ENCODE measurements around the gene SZT2. TPM values are rescaled to one million over a fixed set of nuclear protein-coding genes. Genes with fewer than 3 reads are reported as not detected.

Gene SZT2
- total RNA-seq, result 47.8 TPM

DNA sequence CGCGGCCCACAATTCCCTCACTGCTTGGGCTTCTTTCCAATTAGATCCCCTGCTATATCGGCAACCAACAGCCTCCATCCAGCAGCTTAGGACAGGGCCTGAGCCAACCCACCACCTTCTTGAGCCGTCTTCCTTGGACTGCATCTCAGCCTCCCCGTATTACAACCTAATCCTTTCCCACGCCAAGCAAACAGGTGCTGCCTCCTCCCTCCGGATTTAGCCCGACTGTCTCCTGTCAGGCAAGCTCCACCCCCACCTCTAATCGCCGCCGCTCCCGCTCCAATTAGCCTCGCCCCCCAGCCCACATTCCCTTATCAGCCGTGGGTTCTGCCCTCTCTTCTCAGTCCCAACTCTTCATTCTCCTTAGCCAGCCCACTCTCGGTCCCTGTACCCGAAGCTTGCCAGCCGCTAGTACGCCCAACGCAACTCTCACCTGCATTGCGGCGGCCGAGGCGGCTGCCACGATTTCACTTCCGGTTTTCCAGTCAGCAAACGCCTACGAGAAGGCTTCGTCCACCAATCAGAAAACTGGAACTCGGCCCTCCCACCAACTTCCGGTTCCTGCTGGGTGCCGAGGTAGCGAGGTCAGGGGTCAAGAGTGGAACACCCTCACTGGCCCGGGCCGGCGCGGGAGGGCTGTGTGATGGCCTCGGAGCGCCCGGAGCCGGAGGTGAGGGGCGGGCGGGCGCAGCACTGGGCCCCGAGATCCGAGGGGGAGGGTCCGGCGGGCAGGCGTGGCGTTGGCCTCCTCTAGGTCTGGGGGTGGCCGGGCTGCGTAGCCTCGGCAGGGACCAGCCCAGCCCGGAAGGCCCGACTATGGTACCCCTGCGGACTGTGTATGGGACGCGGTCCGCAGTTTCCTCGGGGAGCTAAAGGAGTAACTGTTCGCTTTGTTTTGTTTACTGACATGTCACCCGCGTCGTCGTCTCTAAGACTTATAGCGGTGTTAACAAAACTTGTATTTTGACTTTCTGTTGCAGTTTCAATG lies at the start of gene SZT2, which contains the start of gene MED8:
SZT2 (plus strand) TSS at position 574 of the 988 bp plus-strand sequence; CDS start at position 644, 70 bp downstream.
MED8 (minus strand) TSS at position 475 of the 988 bp plus-strand sequence; CDS start at position 439, 36 bp downstream.

DNA sequence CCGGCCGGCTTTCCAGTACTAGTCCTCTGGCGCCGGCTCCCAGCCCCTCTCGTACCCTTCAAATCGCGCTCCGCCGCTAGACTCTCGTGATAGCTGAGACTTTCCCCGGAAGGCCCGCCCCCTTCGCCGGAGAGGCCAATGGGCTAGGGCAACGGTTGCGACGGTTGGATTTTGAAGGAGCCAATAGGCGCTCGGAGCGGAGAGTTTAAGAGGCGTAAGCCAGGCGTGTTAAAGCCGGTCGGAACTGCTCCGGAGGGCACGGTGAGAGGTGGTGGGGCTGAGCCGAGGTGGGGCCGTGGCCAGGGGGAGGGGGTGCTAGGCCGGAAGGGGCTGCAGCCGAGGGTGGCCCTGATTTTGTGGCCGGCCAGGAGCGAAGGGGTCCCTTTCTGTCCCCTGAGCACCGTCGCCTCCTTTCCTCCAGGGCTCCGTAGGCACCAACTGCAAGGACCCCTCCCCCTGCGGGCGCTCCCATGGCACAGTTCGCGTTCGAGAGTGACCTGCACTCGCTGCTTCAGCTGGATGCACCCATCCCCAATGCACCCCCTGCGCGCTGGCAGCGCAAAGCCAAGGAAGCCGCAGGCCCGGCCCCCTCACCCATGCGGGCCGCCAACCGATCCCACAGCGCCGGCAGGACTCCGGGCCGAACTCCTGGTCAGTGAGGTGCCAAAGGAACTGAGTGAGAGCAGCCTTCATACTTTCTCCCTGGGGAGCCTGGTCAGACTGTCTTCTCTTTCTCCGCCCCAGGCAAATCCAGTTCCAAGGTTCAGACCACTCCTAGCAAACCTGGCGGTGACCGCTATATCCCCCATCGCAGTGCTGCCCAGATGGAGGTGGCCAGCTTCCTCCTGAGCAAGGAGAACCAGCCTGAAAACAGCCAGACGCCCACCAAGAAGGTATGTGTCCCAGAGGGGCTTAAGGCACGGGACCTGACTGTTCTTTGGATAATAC lies 30.7 kb upstream of the SZT2 start, which contains the start of gene CDC20:
CDC20 (plus strand) TSS at position 236 of the 948 bp plus-strand sequence; CDS start at position 471, 235 bp downstream.

DNA sequence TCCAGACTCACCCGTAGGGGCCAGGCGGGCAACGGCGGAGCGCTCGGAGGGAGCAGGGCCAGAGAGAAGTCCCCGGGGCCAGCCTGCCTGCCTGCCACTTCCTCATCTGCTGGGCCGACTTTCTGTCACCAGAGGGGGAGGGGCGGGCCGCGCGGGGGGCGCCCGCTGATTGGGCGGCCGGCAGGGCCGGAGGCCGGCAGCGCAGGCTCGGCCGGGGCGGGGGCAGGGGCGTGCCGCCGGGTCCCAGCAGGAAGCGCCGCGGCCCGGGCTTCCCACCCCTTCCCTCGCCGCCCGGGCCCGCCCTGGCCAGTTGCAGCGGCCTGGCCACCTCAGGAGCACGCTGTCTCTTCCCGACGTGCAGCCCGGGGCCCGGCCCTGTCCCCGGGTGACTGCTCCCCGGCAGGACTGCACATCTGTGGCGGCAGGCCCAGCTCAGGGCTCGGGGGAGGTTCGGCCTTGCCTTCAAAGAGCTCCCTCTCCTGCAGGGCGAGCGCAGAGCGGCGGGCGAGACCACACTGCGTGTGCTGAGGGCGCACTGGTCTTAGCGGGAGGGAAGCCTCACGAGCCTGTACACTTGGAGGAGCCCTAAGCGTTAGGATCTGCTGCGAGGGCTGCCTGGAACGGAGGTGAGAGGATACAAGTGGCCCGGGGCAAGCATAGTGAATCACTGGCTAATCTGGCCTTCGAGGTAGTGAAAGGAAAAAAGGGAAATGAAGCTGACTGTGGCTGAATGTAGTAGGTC lies 21.6 kb upstream of the SZT2 start, which contains the start of gene ELOVL1:
ELOVL1 (minus strand) TSS at position 108 of the 742 bp plus-strand sequence. CDS start 2,402 bp downstream, outside the sequence.

DNA sequence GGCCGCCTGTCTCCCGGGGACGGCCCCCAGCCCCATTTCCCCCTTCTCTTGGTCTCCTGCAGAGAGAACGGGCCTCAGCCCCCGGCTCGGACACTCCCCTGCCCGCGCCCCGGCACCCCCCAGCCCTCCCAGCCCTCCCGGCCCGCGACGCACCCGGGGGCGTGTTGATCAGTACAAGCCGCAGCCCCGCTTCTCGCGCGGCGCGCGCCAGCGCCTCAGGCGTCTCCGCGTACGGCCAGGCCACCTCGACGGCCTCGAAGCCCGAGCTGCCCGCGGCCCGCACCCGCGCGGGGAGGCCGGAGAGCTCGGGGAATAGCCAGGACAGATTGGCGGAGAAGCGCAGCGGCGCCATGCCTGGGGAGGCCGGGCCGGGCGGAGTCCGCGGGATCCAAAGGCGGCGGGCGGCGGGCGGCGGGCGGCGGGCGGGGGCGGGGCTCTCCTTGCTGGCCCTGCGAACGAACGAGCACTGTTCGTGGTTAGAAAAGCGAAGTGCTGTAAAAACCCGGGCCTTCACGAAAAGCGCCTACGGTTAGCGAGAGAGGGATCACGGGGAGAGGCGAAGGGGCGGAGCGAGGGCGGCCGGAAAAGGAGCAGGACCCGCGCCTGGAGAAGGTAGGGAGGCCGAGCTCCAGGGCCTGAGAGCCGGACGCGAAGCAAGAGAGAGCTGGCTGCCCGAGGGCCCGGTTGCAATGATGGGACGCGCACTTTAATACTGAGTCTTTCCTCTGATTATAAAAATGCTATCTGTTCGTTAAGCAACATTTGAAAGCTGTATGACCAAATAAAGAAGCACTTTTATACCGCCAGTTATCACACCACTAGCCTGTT lies 64.0 kb downstream of the SZT2 start, which contains the start of gene HYI:
HYI (minus strand) TSS at position 490 of the 828 bp plus-strand sequence; CDS start at position 352, 138 bp downstream.

Small RNAs within 50 kb of the gene (small RNA-seq; reads per million reads assigned to genes)
- gene MIR6735 (ENCODE audit: low replicate concordance), result not detected

Other genes with a start within 250 kb of the SZT2 start
- gene EBNA1BP2, start 217.6 kb upstream of the SZT2 start, total RNA-seq, result 30.8 TPM
- gene CFAP57, start 217.6 kb upstream of the SZT2 start, total RNA-seq, result 0.70 TPM
- gene TMEM125, start 119.9 kb upstream of the SZT2 start, total RNA-seq, result 9.1 TPM
- gene C1orf210, start 104.3 kb upstream of the SZT2 start, total RNA-seq, result 12.9 TPM
- 87.1 TPM for gene TIE1, start 88.9 kb upstream of the SZT2 start, total RNA-seq
- gene MPL, start 52.1 kb upstream of the SZT2 start, total RNA-seq, result 0.58 TPM
- 24.5 TPM for gene CDC20, start 30.9 kb upstream of the SZT2 start, total RNA-seq
- 24.7 TPM for gene ELOVL1, start 21.9 kb upstream of the SZT2 start, total RNA-seq
- gene MED8, start 99 bp upstream of the SZT2 start, total RNA-seq, result 21.8 TPM
- gene HYI, start 64.0 kb downstream of the SZT2 start, total RNA-seq, result 78.1 TPM
- gene PTPRF, start 141.0 kb downstream of the SZT2 start, total RNA-seq, result 151 TPM